ENCODE measurements around the gene GSC2. TPM values are rescaled to one million over a fixed set of nuclear protein-coding genes. Genes with fewer than 3 reads are reported as not detected.

Gene GSC2
- total RNA-seq, 4 donors from 2014 or later = not detected

DNA sequence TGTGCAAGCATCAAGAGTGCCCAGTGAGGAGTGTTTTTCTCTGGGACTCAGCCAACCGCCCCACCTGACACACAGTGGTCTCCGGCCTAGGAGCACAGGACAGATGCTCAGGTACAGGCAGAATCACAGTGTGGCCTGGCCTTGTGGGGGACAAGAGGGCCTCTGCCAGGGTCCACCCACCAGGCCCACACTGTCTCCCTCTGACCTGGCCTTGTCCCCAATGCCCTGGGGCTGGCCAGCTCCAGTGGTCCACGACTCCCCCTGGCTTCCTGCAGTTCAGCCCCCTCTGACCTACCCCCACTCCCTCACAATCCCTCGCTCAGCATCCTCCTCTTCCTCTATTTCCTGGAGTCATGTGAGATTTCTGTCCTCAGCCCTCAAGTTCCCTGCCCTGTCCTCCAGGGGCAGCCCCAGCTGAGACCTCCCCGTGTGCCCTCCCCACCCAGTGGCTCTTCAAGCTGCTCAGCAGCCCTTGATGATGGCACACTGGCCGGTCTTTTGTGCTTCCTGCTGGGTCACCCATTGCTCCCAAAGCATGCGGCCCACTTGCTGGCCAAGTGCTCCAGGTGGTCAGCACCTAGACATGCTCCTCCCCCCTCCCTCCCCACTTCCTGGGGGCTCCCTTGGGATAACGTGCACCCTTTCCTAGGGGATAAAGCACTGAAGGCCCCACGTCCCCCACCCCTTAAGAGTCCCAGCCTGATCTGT is 17.2 kb downstream of the GSC2 start:
- TF ChIP-seq, protein P1, sequence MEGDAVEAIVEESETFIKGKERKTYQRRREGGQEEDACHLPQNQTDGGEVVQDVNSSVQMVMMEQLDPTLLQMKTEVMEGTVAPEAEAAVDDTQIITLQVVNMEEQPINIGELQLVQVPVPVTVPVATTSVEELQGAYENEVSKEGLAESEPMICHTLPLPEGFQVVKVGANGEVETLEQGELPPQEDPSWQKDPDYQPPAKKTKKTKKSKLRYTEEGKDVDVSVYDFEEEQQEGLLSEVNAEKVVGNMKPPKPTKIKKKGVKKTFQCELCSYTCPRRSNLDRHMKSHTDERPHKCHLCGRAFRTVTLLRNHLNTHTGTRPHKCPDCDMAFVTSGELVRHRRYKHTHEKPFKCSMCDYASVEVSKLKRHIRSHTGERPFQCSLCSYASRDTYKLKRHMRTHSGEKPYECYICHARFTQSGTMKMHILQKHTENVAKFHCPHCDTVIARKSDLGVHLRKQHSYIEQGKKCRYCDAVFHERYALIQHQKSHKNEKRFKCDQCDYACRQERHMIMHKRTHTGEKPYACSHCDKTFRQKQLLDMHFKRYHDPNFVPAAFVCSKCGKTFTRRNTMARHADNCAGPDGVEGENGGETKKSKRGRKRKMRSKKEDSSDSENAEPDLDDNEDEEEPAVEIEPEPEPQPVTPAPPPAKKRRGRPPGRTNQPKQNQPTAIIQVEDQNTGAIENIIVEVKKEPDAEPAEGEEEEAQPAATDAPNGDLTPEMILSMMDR (IDR thresholded peaks at IDR 0.05; ENCODE audit: low read depth) = no peak

DNA sequence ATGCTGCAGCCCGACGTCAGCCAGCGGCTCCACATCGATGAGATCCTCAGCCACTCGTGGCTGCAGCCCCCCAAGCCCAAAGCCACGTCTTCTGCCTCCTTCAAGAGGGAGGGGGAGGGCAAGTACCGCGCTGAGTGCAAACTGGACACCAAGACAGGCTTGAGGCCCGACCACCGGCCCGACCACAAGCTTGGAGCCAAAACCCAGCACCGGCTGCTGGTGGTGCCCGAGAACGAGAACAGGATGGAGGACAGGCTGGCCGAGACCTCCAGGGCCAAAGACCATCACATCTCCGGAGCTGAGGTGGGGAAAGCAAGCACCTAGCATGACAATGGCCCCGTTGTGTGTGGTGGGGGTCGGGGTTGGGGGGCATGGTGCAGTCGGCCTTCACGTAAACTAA is 17.9 kb downstream of the GSC2 start:
- TF ChIP-seq, protein P1 (IDR thresholded peaks at IDR 0.05; ENCODE audit: low read depth) = no peak

DNA sequence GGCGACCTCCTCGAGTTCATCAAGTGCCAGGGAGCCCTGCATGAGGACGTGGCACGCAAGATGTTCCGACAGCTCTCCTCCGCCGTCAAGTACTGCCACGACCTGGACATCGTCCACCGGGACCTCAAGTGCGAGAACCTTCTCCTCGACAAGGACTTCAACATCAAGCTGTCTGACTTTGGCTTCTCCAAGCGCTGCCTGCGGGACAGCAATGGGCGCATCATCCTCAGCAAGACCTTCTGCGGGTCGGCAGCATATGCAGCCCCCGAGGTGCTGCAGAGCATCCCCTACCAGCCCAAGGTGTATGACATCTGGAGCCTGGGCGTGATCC is 18.4 kb downstream of the GSC2 start:
- TF ChIP-seq, protein P1 (IDR thresholded peaks at IDR 0.05; ENCODE audit: low read depth) = no peak

DNA sequence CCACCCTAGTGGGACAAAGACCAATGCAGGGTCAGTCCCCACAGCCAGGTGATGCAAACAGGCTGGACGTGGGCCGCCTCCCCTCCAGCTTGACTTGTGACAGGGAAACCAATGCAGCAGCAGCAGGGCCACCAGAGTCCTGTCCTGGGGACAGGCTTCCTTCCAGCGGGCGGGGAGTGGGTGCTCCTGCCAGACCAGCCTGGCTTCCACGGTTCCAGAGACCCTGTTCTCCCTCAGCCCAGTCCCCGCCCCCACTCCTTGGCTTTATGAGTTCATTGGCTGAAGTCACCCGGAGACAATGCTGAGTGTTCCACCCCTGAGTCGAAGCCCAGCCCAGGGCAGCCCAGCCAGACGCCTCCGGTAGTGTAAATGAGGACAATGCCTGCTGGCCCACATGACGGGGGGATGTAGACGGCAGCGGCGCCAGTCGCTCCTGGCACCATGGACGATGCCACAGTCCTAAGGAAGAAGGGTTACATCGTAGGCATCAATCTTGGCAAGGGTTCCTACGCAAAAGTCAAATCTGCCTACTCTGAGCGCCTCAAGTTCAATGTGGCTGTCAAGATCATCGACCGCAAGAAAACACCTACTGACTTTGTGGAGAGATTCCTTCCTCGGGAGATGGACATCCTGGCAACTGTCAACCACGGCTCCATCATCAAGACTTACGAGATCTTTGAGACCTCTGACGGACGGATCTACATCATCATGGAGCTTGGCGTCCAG is 19.0 kb downstream of the GSC2 start, which contains the start of gene TSSK2:
TSSK2 (plus strand) TSS at position 350 of the 726 bp plus-strand sequence; CDS start at position 442, 92 bp downstream.
- TF ChIP-seq, protein P1 (IDR thresholded peaks at IDR 0.05; ENCODE audit: low read depth) = no peak

DNA sequence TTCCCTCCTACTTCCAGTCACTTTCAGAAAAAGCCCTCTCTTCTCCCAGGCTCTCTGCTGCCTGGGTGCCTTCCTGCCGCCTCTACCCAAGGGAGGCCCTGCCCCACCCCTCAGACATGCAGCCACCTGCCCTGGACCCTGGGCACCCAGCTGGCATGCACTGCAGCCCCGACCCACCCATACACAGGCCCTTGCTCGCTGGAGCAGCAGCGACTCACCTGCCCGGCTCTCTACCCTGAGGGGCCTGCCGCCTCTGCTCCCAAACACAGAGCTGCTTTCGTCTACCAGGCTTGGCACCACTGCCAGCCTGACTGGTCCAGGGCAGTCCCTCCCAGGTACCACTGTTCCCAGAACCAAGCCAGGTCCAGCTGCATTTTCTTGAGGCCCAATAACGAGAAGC is 20.2 kb downstream of the GSC2 start:
- TF ChIP-seq, protein P1 (IDR thresholded peaks at IDR 0.05; ENCODE audit: low read depth) = no peak

DNA sequence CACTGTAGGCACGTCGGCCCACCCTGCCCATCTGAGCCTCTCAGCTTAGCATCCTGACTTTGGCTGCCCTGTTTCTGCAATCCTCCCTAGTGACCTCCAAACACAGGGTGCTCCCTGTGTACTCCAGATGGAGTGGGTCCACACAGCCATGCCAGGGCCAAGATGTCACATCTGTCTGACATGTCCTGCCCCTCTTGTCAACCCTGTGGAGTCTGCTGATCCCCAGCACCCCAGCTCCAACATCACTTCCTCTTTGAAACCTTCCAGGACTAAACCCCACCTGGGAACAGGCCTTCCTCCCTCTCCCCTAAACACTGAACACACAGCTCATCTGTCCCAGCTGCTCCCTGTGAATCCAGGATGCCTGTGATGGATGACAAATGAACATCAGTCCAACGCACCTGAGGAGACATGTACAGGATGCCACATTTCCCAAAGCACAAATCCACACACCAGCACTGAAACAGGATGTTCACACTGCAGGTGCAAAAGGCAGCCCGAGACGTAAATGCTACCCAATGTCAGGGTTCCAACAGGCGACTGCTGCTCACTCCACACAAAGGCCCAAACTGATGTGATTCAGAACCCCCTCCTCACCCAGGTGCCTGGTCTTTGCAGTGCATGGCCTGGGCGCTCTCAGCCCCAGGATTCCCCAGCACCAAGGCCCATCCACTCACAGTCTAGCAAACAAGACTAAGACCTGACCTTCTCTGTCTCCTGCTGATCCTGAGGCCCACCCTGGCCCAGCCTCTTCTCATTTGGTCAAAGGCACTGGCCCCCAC is 21.0 kb downstream of the GSC2 start:
- TF ChIP-seq, protein P1 (IDR thresholded peaks at IDR 0.05; ENCODE audit: low read depth) = no peak

DNA sequence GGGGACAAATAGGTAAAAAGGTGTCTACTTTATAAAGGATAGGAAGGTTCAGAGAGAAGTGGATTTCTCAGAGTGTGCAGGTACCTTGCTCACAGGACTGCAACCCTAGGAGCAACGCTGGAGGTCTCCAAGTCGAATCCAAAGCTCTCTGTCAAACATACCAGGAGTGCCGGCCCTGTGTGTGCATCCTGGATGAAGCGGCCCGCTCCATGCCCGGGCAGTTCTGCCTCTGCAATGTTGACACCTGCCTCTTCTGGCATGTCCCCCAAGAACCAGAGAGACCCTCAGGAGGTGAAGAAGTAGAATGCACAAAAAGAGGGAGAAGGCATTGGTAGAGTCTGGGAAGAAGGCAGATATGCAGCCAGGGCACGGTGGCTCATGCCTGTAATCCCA is 22.1 kb downstream of the GSC2 start:
- TF ChIP-seq, protein P1 (IDR thresholded peaks at IDR 0.05; ENCODE audit: low read depth) = no peak
